OCI-LY7 (cell line): ENCODE data around the gene ARHGAP28. TPM values are rescaled to one million over a fixed set of nuclear protein-coding genes. Genes with fewer than 3 reads are reported as not detected.

Source experiments
- BruUV-seq: library from RNA; stranded (reverse); fragments of 400-500 nt; replicated peaks from 2 replicates; lab custom pipeline; 2021; lab: Mats Ljungman, UMichigan
- CTCF ChIA-PET: fragments of 300-600 bp; sonication (Branson Sonifier 250); formaldehyde crosslinking; loops from one replicate; lab custom pipeline; 2022; ENCODE audit warnings: antibody characterized with exemption; ENCODE audit not compliant: unreplicated experiment; lab: Charles Lee
- POLR2A ChIA-PET: fragments of 300-600 bp; sonication (Branson Sonifier 250); formaldehyde crosslinking; loops from one replicate; lab custom pipeline; 2022; ENCODE audit warnings: antibody characterized with exemption; lab: Charles Lee
- DNase-seq: peaks from one replicate; pipeline ENCODE4 v3.0.0-alpha.2; 2015; ENCODE audit warnings: low spot score
- H2AFZ ChIP-seq: fragments of 200-600 bp; sonication (generic), shearing (Covaris generic); 2 replicates; pipeline ENCODE4 v1.6.1; 2014; ENCODE audit warnings: mild to moderate bottlenecking, antibody characterized with exemption, low read length, moderate library complexity
- H3K27ac ChIP-seq: fragments of 200-600 bp; sonication (generic); 2 replicates; pipeline ENCODE4 v1.5.1; 2014; ENCODE audit warnings: mixed run types, low read depth, mild to moderate bottlenecking, moderate library complexity, low read length, inconsistent platforms; ENCODE audit not compliant: poor library complexity, severe bottlenecking
- H3K36me3 ChIP-seq: fragments of 200-600 bp; sonication (generic); 2 replicates; pipeline ENCODE4 v1.6.1; 2014; ENCODE audit warnings: mild to moderate bottlenecking, antibody characterized with exemption, low read length, moderate library complexity, mixed read lengths; ENCODE audit not compliant: insufficient read depth
- H3K4me1 ChIP-seq: fragments of 200-600 bp; sonication (generic); 2 replicates; pipeline ENCODE4 v1.5.1; 2014; ENCODE audit warnings: mild to moderate bottlenecking, low read length; ENCODE audit not compliant: insufficient read depth, poor library complexity, severe bottlenecking
- H3K4me2 ChIP-seq: fragments of 200-600 bp; sonication (generic); 2 replicates; pipeline ENCODE4 v1.6.1; 2014; ENCODE audit warnings: mild to moderate bottlenecking, low read length
- H3K4me3 ChIP-seq: fragments of 200-600 bp; sonication (generic); 2 replicates; pipeline ENCODE4 v1.5.1; 2014; ENCODE audit warnings: mild to moderate bottlenecking, low read depth, low read length; ENCODE audit not compliant: poor library complexity, severe bottlenecking
- H3K79me2 ChIP-seq: fragments of 200-600 bp; sonication (generic); 2 replicates; pipeline ENCODE4 v1.6.1; 2016; ENCODE audit warnings: low read depth, mild to moderate bottlenecking, low read length, moderate library complexity, mixed read lengths; ENCODE audit not compliant: insufficient read depth
- H3K9me2 ChIP-seq: fragments of 200-600 bp; sonication (generic); 2 replicates; pipeline ENCODE4 v1.6.1; 2016; ENCODE audit warnings: mild to moderate bottlenecking, low read length, mixed read lengths; ENCODE audit not compliant: insufficient read depth
- H3K9me3 ChIP-seq: fragments of 200-600 bp; sonication (generic); 2 replicates; pipeline ENCODE4 v1.6.1; 2014; ENCODE audit warnings: mild to moderate bottlenecking, mixed run types, low read length, mixed read lengths
- H4K20me1 ChIP-seq: fragments of 200-600 bp; sonication (generic); 2 replicates; pipeline ENCODE4 v1.6.1; 2014; ENCODE audit warnings: mild to moderate bottlenecking, antibody characterized with exemption, low read length, moderate library complexity, mixed read lengths; ENCODE audit not compliant: insufficient read depth
- EZH2phosphoT487 ChIP-seq: fragments of 200-600 bp; sonication (generic); IDR thresholded peaks from 2 replicates; pipeline ENCODE4 v1.6.1; 2018; ENCODE audit warnings: low read depth, borderline replicate concordance, mild to moderate bottlenecking, mixed run types, antibody characterized with exemption, low read length, moderate library complexity, mixed read lengths
- intact Hi-C: fragments of 100-400 bp; cut with micrococcal nuclease; formaldehyde crosslinking; loops from one replicate; pipeline ENCODE4 v1.10.0; 2022; ENCODE audit not compliant: unreplicated experiment
- total RNA-seq, 2 experiments: library from RNA; depleted of rRNA in 1 of 2; stranded (reverse); fragments of >200 nt in 1 of 2; shearing (Covaris generic) in 1 of 2; gene quantifications; 2 replicates each; pipeline ENCODE4 v1.2.3, GENCODE V29; 2014 to 2022
- TF ChIP-seq, protein P1 (sequence below): fragments of 200-600 bp; sonication (generic); conservative IDR thresholded peaks from 2 replicates; pipeline ENCODE4 v1.5.1; 2014; ENCODE audit warnings: mild to moderate bottlenecking, antibody characterized with exemption, low read length, moderate library complexity, mixed read lengths

Gene ARHGAP28
- total RNA-seq, 2 experiments from 2014 or later: not detected

DNA sequence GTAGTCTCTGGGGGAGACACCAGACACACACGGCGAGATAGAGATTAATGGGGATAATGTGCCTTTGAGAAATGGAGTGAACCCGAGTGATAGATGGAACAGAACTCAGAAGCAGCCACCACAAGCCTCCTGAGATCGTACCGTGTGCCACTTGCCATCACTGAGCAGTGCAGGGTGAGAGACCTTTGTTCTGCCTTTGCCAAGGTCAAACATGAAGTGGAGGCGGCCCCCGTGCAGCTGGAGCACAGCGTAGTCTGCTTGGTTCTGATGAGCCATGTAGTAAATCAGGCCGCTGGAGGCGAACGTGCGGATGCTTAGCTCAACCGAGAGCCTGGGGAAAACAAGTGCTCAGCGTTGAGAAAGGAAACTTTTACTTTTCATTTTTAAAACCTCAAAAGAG is 221.1 kb downstream of the ARHGAP28 start:
- CTCF ChIA-PET: no interaction called here
- no peaks in the 10 kb centered on the region for H3K4me1 ChIP-seq
- no peak overlapping the region for H3K4me2 ChIP-seq
- H3K4me3 ChIP-seq: no peak overlapping the region
- BruUV-seq: no TSS peak
- H3K27ac ChIP-seq: no peak overlapping the region
- no peaks in the 10 kb centered on the region for H3K9me2 ChIP-seq
- H4K20me1 ChIP-seq: no peaks in the 10 kb centered on the region
- H3K36me3 ChIP-seq: no peaks in the 10 kb centered on the region
- no peaks in the 10 kb centered on the region for H3K79me2 ChIP-seq
- POLR2A ChIA-PET: no interaction called here
- TF ChIP-seq EZH2phosphoT487: no peak
- TF ChIP-seq, protein P1, sequence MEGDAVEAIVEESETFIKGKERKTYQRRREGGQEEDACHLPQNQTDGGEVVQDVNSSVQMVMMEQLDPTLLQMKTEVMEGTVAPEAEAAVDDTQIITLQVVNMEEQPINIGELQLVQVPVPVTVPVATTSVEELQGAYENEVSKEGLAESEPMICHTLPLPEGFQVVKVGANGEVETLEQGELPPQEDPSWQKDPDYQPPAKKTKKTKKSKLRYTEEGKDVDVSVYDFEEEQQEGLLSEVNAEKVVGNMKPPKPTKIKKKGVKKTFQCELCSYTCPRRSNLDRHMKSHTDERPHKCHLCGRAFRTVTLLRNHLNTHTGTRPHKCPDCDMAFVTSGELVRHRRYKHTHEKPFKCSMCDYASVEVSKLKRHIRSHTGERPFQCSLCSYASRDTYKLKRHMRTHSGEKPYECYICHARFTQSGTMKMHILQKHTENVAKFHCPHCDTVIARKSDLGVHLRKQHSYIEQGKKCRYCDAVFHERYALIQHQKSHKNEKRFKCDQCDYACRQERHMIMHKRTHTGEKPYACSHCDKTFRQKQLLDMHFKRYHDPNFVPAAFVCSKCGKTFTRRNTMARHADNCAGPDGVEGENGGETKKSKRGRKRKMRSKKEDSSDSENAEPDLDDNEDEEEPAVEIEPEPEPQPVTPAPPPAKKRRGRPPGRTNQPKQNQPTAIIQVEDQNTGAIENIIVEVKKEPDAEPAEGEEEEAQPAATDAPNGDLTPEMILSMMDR: no peak
- H2AFZ ChIP-seq: no peak overlapping the region
- no peaks in the 10 kb centered on the region for H3K9me3 ChIP-seq
- intact Hi-C loops: no loop called here
- no peak for DNase-seq

DNA sequence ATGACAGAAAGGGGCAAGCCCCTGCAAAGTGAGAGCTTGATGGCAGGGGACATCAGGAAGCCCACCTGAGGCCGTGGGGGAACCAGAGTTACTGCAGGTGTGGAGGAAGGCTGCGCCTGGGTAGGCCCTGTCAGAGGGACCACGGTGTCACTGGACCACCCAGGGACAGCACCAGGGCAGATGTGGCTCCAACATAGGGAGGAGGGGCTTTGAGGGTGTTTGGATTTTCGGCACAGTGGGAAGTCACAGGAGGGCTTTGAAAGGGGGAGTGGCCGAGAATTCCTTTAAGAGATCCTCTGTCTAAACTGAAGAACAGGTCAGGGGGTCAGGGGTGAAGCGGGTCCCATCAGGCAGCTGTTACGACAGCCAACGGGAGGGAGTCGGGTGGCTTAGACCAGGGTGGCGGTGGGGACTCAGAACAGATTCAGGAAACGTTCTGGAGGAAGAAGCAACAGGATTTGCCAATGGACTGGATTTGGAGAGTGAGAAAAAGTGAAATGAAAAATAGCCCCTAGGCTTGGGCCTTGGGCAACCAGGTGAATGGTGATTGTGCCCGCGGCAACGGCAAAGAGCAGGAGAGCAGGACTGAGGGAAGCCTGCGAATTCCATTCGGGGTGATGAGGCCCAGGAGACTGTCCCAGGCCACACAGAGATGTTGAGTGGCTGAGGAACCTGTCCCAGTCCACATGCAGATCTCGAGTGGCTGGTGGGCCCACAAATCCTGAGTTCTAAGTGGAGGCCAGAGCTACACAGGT is 222.0 kb downstream of the ARHGAP28 start:
- no TSS peak for BruUV-seq
- Histone ChIP-seq H3K36me3 (no peaks in the 10 kb centered on the region), H3K4me2 (no peak overlapping the region), H3K27ac (no peak overlapping the region), H3K79me2 (no peaks in the 10 kb centered on the region), H2AFZ (no peak overlapping the region), H3K9me2 (no peaks in the 10 kb centered on the region), H3K4me1 (no peaks in the 10 kb centered on the region), H3K4me3 (no peak overlapping the region), H3K9me3 (no peaks in the 10 kb centered on the region), H4K20me1 (no peaks in the 10 kb centered on the region)
- ChIA-PET POLR2A (no interaction called here), CTCF (no interaction called here)
- DNase-seq: no peak
- TF ChIP-seq, protein P1: no peak
- TF ChIP-seq EZH2phosphoT487: no peak
- intact Hi-C loops: no loop called here

DNA sequence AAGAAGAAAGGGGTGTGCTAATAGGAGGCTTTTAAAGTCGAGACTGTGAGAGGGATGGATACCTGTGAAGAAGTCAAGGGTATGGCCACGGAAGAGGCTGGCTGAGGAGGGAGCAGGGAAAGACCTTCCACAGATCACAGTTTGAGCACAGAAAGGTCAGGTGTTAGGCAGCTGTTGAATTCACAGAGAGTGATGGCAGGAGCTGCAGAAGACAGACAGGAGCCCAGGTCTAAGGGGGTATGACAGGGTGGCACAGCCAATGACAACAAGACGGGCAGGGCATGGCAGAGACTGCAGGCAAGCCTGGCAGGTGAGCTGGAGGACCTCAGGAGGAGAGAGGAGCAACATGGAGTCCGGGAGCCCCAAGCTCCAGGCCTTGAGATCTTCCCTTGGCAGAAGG is 225.0 kb downstream of the ARHGAP28 start:
- H3K4me1 ChIP-seq: no peaks in the 10 kb centered on the region
- H3K79me2 ChIP-seq: no peaks in the 10 kb centered on the region
- H3K9me2 ChIP-seq: no peaks in the 10 kb centered on the region
- no peak overlapping the region for H2AFZ ChIP-seq
- TF ChIP-seq, protein P1: no peak
- no peak for TF ChIP-seq EZH2phosphoT487
- CTCF ChIA-PET: no interaction called here
- POLR2A ChIA-PET: no interaction called here
- H3K9me3 ChIP-seq: no peaks in the 10 kb centered on the region
- no peak overlapping the region for H3K4me2 ChIP-seq
- no TSS peak for BruUV-seq
- DNase-seq: no peak
- no peak overlapping the region for H3K27ac ChIP-seq
- intact Hi-C loops: no loop called here
- H3K36me3 ChIP-seq: no peaks in the 10 kb centered on the region
- no peaks in the 10 kb centered on the region for H4K20me1 ChIP-seq
- H3K4me3 ChIP-seq: no peak overlapping the region
